KMS-11 (cell line): ENCODE results near the gene GNA15.

Experiments
- H2AFZ ChIP-seq: fragments of 200-600 bp; sonication (generic); 2 replicates; pipeline ENCODE4 v1.6.1; 2016; ENCODE audit warnings: antibody characterized with exemption, mixed run types, low read depth
- H3K27ac ChIP-seq: fragments of 200-600 bp; sonication (generic); 2 replicates; pipeline ENCODE4 v1.6.1; 2016; ENCODE audit warnings: mild to moderate bottlenecking, mixed run types
- H3K27me3 ChIP-seq: fragments of 200-600 bp; sonication (generic); 2 replicates; pipeline ENCODE4 v1.6.1; 2017; ENCODE audit warnings: mild to moderate bottlenecking, low read depth, mixed run types, moderate library complexity; ENCODE audit not compliant: insufficient read depth
- H3K36me3 ChIP-seq: fragments of 200-600 bp; sonication (generic); 2 replicates; pipeline ENCODE4 v1.6.1; 2017; ENCODE audit warnings: mild to moderate bottlenecking, mixed run types; ENCODE audit not compliant: insufficient read depth
- H3K4me1 ChIP-seq: fragments of 200-600 bp; sonication (generic); 2 replicates; pipeline ENCODE4 v1.6.1; 2016; ENCODE audit warnings: mild to moderate bottlenecking, low read depth, mixed run types; ENCODE audit not compliant: poor library complexity, severe bottlenecking
- H3K4me2 ChIP-seq: fragments of 200-600 bp; sonication (generic); 2 replicates; pipeline ENCODE4 v1.7.0; 2016; ENCODE audit warnings: mild to moderate bottlenecking, mixed run types
- H3K4me3 ChIP-seq: fragments of 200-600 bp; sonication (generic); IDR thresholded peaks from 2 replicates; pipeline ENCODE4 v1.6.1; 2017; ENCODE audit warnings: low read depth, low read length, mixed read lengths; ENCODE audit not compliant: insufficient read depth
- H3K79me2 ChIP-seq: fragments of 200-600 bp; sonication (generic); 2 replicates; pipeline ENCODE4 v1.6.1; 2016; ENCODE audit warnings: low read depth, mixed run types; ENCODE audit not compliant: insufficient read depth
- H3K9ac ChIP-seq: fragments of 200-600 bp; sonication (generic); 2 replicates; pipeline ENCODE4 v1.6.1; 2016; ENCODE audit warnings: mild to moderate bottlenecking, mixed run types
- H4K20me1 ChIP-seq: fragments of 200-600 bp; sonication (generic); 2 replicates; pipeline ENCODE4 v1.6.1; 2016; ENCODE audit warnings: mild to moderate bottlenecking, mixed run types; ENCODE audit not compliant: insufficient read depth
- TF ChIP-seq, protein P1 (sequence below): fragments of 200-600 bp; sonication (generic); conservative IDR thresholded peaks from 2 replicates; pipeline ENCODE4 v1.6.1; 2017; ENCODE audit warnings: low read depth, mild to moderate bottlenecking, antibody characterized with exemption, low read length, moderate library complexity, mixed read lengths

The GNA15 gene

GRCh38 chr19:3176715-3177501 is 41.1 kb downstream of the GNA15 start:
- Histone ChIP-seq H3K36me3 (no peaks in the 10 kb centered on the region), H2AFZ (no peak overlapping the region), H3K4me2 (no peak overlapping the region), H3K79me2 (no peaks in the 10 kb centered on the region), H3K4me3 (no peak overlapping the region), H3K27me3 (peaks cover 7% of the 10 kb centered on the region; the same call in 1 of the 2 replicates), H3K27ac (no peak overlapping the region), H4K20me1 (no peaks in the 10 kb centered on the region), H3K4me1 (peaks cover 3% of the 10 kb centered on the region), H3K9ac (no peak overlapping the region)
- TF ChIP-seq, protein P1, sequence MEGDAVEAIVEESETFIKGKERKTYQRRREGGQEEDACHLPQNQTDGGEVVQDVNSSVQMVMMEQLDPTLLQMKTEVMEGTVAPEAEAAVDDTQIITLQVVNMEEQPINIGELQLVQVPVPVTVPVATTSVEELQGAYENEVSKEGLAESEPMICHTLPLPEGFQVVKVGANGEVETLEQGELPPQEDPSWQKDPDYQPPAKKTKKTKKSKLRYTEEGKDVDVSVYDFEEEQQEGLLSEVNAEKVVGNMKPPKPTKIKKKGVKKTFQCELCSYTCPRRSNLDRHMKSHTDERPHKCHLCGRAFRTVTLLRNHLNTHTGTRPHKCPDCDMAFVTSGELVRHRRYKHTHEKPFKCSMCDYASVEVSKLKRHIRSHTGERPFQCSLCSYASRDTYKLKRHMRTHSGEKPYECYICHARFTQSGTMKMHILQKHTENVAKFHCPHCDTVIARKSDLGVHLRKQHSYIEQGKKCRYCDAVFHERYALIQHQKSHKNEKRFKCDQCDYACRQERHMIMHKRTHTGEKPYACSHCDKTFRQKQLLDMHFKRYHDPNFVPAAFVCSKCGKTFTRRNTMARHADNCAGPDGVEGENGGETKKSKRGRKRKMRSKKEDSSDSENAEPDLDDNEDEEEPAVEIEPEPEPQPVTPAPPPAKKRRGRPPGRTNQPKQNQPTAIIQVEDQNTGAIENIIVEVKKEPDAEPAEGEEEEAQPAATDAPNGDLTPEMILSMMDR: no peak

DNA sequence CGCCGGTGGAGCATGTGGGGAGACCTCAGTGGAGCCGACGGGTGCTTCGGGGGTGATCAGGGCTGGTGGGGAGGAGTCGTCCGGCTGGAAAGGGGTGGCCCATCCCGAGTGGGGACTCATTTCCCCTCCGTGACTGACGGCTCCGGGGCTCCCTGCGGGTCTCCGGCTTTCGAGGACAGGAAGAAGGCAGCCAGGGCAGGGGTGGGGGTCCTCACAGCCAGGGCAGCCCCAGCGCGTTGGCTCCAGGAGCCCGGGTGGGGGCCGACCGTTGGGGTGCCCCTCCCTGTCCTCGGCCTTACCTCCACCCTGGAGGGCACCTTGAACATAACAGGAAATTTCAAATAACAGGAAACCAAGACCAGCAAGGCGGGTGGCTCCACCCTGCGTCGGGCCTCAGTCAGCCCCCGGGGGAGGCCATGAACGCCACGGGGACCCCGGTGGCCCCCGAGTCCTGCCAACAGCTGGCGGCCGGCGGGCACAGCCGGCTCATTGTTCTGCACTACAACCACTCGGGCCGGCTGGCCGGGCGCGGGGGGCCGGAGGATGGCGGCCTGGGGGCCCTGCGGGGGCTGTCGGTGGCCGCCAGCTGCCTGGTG is 42.6 kb downstream of the GNA15 start, which contains the start of gene S1PR4:
Gene S1PR4 (plus strand): TSS at position 393 of the 596 bp plus-strand sequence. CDS start 24 bp downstream, at position 417.
- TF ChIP-seq, protein P1: no peak
- no peaks in the 10 kb centered on the region for H3K79me2 ChIP-seq
- no peak within 1 kb of the TSS for H3K4me2 ChIP-seq
- no peak within 1 kb of the TSS for H3K4me3 ChIP-seq
- no peak within 1 kb of the TSS for H3K27ac ChIP-seq
- peaks cover 9% of the 10 kb centered on the region; the same call in 1 of the 2 replicates for H3K27me3 ChIP-seq
- no peaks in the 10 kb centered on the region for H3K36me3 ChIP-seq
- peaks cover 3% of the 10 kb centered on the region for H3K4me1 ChIP-seq
- no peak within 1 kb of the TSS for H2AFZ ChIP-seq
- no peak within 1 kb of the TSS for H3K9ac ChIP-seq
- no peaks in the 10 kb centered on the region for H4K20me1 ChIP-seq

DNA sequence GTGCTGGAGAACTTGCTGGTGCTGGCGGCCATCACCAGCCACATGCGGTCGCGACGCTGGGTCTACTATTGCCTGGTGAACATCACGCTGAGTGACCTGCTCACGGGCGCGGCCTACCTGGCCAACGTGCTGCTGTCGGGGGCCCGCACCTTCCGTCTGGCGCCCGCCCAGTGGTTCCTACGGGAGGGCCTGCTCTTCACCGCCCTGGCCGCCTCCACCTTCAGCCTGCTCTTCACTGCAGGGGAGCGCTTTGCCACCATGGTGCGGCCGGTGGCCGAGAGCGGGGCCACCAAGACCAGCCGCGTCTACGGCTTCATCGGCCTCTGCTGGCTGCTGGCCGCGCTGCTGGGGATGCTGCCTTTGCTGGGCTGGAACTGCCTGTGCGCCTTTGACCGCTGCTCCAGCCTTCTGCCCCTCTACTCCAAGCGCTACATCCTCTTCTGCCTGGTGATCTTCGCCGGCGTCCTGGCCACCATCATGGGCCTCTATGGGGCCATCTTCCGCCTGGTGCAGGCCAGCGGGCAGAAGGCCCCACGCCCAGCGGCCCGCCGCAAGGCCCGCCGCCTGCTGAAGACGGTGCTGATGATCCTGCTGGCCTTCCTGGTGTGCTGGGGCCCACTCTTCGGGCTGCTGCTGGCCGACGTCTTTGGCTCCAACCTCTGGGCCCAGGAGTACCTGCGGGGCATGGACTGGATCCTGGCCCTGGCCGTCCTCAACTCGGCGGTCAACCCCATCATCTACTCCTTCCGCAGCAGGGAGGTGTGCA is 43.3 kb downstream of the GNA15 start:
- H3K27ac ChIP-seq: no peak overlapping the region
- H3K27me3 ChIP-seq: peaks cover 9% of the 10 kb centered on the region; the same call in 1 of the 2 replicates

DNA sequence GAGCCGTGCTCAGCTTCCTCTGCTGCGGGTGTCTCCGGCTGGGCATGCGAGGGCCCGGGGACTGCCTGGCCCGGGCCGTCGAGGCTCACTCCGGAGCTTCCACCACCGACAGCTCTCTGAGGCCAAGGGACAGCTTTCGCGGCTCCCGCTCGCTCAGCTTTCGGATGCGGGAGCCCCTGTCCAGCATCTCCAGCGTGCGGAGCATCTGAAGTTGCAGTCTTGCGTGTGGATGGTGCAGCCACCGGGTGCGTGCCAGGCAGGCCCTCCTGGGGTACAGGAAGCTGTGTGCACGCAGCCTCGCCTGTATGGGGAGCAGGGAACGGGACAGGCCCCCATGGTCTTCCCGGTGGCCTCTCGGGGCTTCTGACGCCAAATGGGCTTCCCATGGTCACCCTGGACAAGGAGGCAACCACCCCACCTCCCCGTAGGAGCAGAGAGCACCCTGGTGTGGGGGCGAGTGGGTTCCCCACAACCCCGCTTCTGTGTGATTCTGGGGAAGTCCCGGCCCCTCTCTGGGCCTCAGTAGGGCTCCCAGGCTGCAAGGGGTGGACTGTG is 44.0 kb downstream of the GNA15 start:
- no peak overlapping the region for H3K4me3 ChIP-seq
- TF ChIP-seq, protein P1: no peak
- no peaks in the 10 kb centered on the region for H4K20me1 ChIP-seq
- H3K79me2 ChIP-seq: no peaks in the 10 kb centered on the region
- no peak overlapping the region for H3K27ac ChIP-seq
- H3K4me1 ChIP-seq: peaks cover 3% of the 10 kb centered on the region
- H3K27me3 ChIP-seq: peaks cover 9% of the 10 kb centered on the region; the same call in 1 of the 2 replicates
- no peak overlapping the region for H3K9ac ChIP-seq
- no peak overlapping the region for H3K4me2 ChIP-seq
- H2AFZ ChIP-seq: no peak overlapping the region
- H3K36me3 ChIP-seq: no peaks in the 10 kb centered on the region

More for the DNA sequence above, 43.3 kb downstream of the GNA15 start:
- no peak overlapping the region for H2AFZ ChIP-seq
- H3K79me2 ChIP-seq: no peaks in the 10 kb centered on the region
- H3K36me3 ChIP-seq: no peaks in the 10 kb centered on the region
- no peak overlapping the region for H3K4me2 ChIP-seq
- H4K20me1 ChIP-seq: no peaks in the 10 kb centered on the region
- H3K4me3 ChIP-seq: no peak overlapping the region
- no peak overlapping the region for H3K9ac ChIP-seq
- TF ChIP-seq, protein P1: no peak
- H3K4me1 ChIP-seq: peaks cover 3% of the 10 kb centered on the region
